HEK293 (cell line): ENCODE measurements around the gene MMP23B.

Experiments used
- ATF2 ChIP-seq: fragments of 450-650 bp; formaldehyde crosslinking; IDR thresholded peaks from 2 replicates; pipeline ENCODE4 v1.5.1; 2016; ENCODE audit warnings: missing biosample characterization, missing genetic modification characterization, low read depth
- CTCF ChIP-seq: fragments of 450-650 bp; formaldehyde crosslinking; IDR thresholded peaks from 2 replicates; pipeline ENCODE4 v1.5.1; 2016; ENCODE audit warnings: missing biosample characterization, missing genetic modification characterization
- EGR2 ChIP-seq: fragments of 450-650 bp; formaldehyde crosslinking; IDR thresholded peaks from 2 replicates; pipeline ENCODE4 v1.5.1; 2016; ENCODE audit warnings: low read depth, missing biosample characterization, missing genetic modification characterization
- PBX3 ChIP-seq: sonication (generic); formaldehyde crosslinking; IDR thresholded peaks from 2 replicates; pipeline ENCODE4 v1.8.1; 2022; ENCODE audit warnings: mild to moderate bottlenecking, moderate library complexity, missing genetic modification reagents
- REST ChIP-seq: fragments of 450-650 bp; formaldehyde crosslinking; IDR thresholded peaks from 2 replicates; pipeline ENCODE4 v1.5.1; 2016; ENCODE audit warnings: missing biosample characterization, missing genetic modification characterization
- ZNF175 ChIP-seq: fragments of 450-650 bp; formaldehyde crosslinking; IDR thresholded peaks from 2 replicates; pipeline ENCODE4 v1.5.1; 2016; ENCODE audit warnings: missing biosample characterization, missing genetic modification characterization
- ZNF214 ChIP-seq: fragments of 450-650 bp; formaldehyde crosslinking; IDR thresholded peaks from 2 replicates; pipeline ENCODE4 v1.5.1; 2017; ENCODE audit warnings: missing biosample characterization, mild to moderate bottlenecking, missing genetic modification characterization, borderline replicate concordance
- ZNF24 ChIP-seq: fragments of 450-650 bp; formaldehyde crosslinking; IDR thresholded peaks from 2 replicates; pipeline ENCODE4 v1.5.1; 2016; ENCODE audit warnings: missing biosample characterization, missing genetic modification characterization
- ZNF391 ChIP-seq: fragments of 450-650 bp; formaldehyde crosslinking; IDR thresholded peaks from 2 replicates; pipeline ENCODE4 v1.5.1; 2016; ENCODE audit warnings: low read depth, missing biosample characterization, missing genetic modification characterization, borderline replicate concordance
- ZNF416 ChIP-seq: fragments of 450-650 bp; formaldehyde crosslinking; IDR thresholded peaks from 2 replicates; pipeline ENCODE4 v1.5.1; 2016; ENCODE audit warnings: missing biosample characterization, missing genetic modification characterization
- ZNF585B ChIP-seq: fragments of 450-650 bp; formaldehyde crosslinking; IDR thresholded peaks from 2 replicates; pipeline ENCODE4 v1.5.1; 2016; ENCODE audit warnings: missing biosample characterization, missing genetic modification characterization

- TF ChIP-seq CTCF = no peak
- TF ChIP-seq ZNF416 (tag by site-specific recombination) = no peak
- TF ChIP-seq ZNF175 (tag by site-specific recombination) = no peak
- no peak for TF ChIP-seq ZNF391 (tag by site-specific recombination)
- TF ChIP-seq REST (tag by site-specific recombination) = no peak
- no peak for TF ChIP-seq EGR2
- no peak for TF ChIP-seq ATF2 (tag by site-specific recombination)
- TF ChIP-seq ZNF585B = no peak
- no peak for TF ChIP-seq ZNF214
- no peak for TF ChIP-seq ZNF24 (tag by site-specific recombination)
- TF ChIP-seq PBX3 (CRISPR knock-in tag) = no peak
Measured at GRCh38 chr1:1630965-1631781, 800 bp upstream of the MMP23B start.
